Right atrium auricular region (tissue), 2 donors: ENCODE measurements around the gene SORBS1. TPM values are rescaled to one million over a fixed set of nuclear protein-coding genes. Genes with fewer than 3 reads are reported as not detected.

Experiments
- DNase-seq: peaks from one replicate; pipeline ENCODE4 v3.0.0-alpha.2; 2019; ENCODE audit warnings: low spot score
- H3K27ac ChIP-seq, 2 donors: fragments of 200-600 bp; sonication (generic); 1 replicate in 1 of 2; 2 replicates in 1 of 2; pipeline ENCODE4 v1.5.1; 2016 to 2019
- H3K27me3 ChIP-seq, 2 donors: fragments of 200-600 bp; sonication (generic); one replicate each; pipeline versions ENCODE4 v1.5.1 to v1.6.0; 2017 to 2019
- H3K36me3 ChIP-seq: fragments of 200-600 bp; sonication (generic); one replicate; pipeline ENCODE4 v1.5.1; 2016
- H3K4me1 ChIP-seq, 2 donors: fragments of 200-600 bp; sonication (generic); one replicate each; pipeline versions ENCODE4 v1.5.1 to v1.6.0; 2017 to 2019
- H3K4me3 ChIP-seq, 2 donors: fragments of 200-600 bp; sonication (generic); 1 replicate in 1 of 2; 2 replicates in 1 of 2; pipeline ENCODE4 v1.5.1; 2017 to 2019; ENCODE audit warnings: mild to moderate bottlenecking in 1 of 2, moderate library complexity in 1 of 2
- H3K9me3 ChIP-seq, 2 donors: fragments of 200-600 bp; sonication (generic); one replicate each; pipeline ENCODE4 v1.5.1; 2019
- CTCF ChIP-seq, 2 donors: fragments of 200-600 bp; sonication (generic); IDR thresholded peaks; one replicate each; pipeline ENCODE4 v1.5.1; 2019; ENCODE audit warnings: antibody characterized with exemption in 2 of 2
- total RNA-seq, 2 donors: library from RNA; depleted of rRNA; stranded (reverse); fragments of >200 nt; gene quantifications; one replicate each; pipeline ENCODE4 v1.1.0, GENCODE V29; 2016

Gene SORBS1
- total RNA-seq, 2 donors from 2014 or later, result 742 to 815 TPM

- DNase-seq, result no peak
- peak overlapping the region; percentile 85 to 95 for H3K27ac ChIP-seq
- peaks cover 17% of the 10 kb centered on the region for H3K36me3 ChIP-seq
- TF ChIP-seq CTCF (IDR thresholded peaks at IDR 0.05), result no peak
- H3K9me3 ChIP-seq, result no peaks in the 10 kb centered on the region
- peaks cover 0 to 96% of the 10 kb centered on the region in 2 donors for H3K4me1 ChIP-seq
- no peaks in the 10 kb centered on the region for H3K27me3 ChIP-seq
- H3K4me3 ChIP-seq, result no peak overlapping the region
These were observed 20.6 kb downstream of the SORBS1 start for GRCh38 chr10:95540514-95541052.

- H3K4me3 ChIP-seq, result no peak overlapping the region
- peak overlapping the region; percentile 85 to 95 for H3K27ac ChIP-seq
- no peaks in the 10 kb centered on the region for H3K27me3 ChIP-seq
- H3K9me3 ChIP-seq, result no peaks in the 10 kb centered on the region
- TF ChIP-seq CTCF (IDR thresholded peaks at IDR 0.05), result no peak
- peaks cover 17% of the 10 kb centered on the region for H3K36me3 ChIP-seq
- peaks cover 0 to 96% of the 10 kb centered on the region in 2 donors for H3K4me1 ChIP-seq
- no peak for DNase-seq
These were observed 21.4 kb downstream of the SORBS1 start for GRCh38 chr10:95539560-95540284.

DNA sequence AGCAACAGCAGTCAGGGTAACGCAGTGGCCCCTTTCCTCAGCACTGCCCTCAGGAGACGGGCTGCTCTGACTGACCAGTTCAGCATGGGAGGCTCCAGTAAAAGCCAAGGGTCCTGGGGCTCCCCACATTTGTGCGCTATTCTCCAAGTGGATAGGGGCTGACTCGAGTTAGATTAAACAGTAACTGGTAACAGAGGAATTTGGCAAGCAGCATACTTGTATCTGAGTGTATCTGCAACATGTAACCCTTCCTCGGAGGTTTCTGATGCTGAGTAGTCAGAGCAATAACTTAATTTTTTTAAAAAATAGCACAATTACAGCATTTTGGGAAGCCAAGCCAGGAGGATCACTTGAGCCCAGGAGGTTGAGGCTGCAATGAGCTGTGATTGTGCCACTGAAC is 22.8 kb downstream of the SORBS1 start:
- no peak overlapping the region for H3K4me3 ChIP-seq
- H3K36me3 ChIP-seq, result peaks cover 17% of the 10 kb centered on the region
- peak overlapping the region; percentile 85 to 95 for H3K27ac ChIP-seq
- no peak for DNase-seq
- peaks cover 0 to 97% of the 10 kb centered on the region in 2 donors for H3K4me1 ChIP-seq
- no peaks in the 10 kb centered on the region for H3K9me3 ChIP-seq
- no peaks in the 10 kb centered on the region for H3K27me3 ChIP-seq
- no peak for TF ChIP-seq CTCF (IDR thresholded peaks at IDR 0.05)

DNA sequence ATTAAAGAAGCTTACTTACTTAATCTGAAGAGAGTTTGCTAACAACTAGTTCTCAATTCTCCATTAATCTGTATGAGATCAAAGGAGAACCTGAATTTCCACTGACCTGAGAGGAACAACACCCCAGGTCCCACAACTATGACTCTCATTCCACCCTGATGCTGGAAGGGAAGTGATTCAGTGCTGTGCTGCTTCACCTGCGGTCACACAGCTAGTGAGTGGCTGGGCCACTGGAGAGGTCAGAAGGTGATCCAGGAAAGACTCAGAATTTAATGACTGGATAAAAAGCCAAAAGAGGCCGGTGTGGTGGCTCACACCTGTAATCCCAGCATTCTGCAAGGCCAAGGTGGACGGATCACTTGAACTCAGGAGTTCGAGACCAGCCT is 23.6 kb downstream of the SORBS1 start:
- Histone ChIP-seq H3K27me3 (no peaks in the 10 kb centered on the region), H3K36me3 (peaks cover 17% of the 10 kb centered on the region), H3K9me3 (no peaks in the 10 kb centered on the region), H3K4me1 (peaks cover 0 to 97% of the 10 kb centered on the region in 2 donors), H3K4me3 (no peak overlapping the region), H3K27ac (peak overlapping the region; percentile 85 to 95)
- DNase-seq, result no peak
- TF ChIP-seq CTCF (IDR thresholded peaks at IDR 0.05), result no peak

DNA sequence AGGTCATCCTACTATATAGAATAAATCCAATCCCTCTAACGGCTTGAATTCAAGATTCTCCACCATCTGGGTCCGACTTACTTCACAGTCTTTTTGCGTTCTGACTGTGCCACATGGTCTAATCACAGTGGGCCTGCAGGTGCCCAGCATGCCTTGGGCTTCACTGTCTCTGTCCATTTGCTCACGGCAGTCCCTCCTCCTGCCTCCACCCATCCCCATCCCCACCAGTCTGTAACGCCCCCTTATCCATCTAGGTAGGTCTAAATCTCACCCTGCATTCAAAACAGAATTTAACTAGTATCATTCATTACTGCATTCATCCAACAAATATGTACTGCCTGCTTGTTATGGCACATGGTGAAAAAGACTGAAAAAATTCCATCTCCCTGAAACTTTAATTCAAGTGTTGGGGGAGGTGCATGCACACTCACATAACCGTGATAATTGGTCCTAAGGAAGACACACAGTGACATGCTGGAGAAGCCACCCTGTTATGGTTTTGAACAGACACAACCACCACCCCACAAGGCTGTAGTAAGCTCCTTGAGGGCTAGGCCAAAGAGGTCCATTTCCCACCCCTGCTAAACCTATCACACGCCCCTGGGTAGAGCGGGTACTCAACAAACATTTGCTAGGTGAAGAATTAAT is 24.2 kb downstream of the SORBS1 start:
- Histone ChIP-seq H3K27ac (peak overlapping the region; percentile 85 to 95), H3K36me3 (peaks cover 17% of the 10 kb centered on the region), H3K9me3 (no peaks in the 10 kb centered on the region), H3K4me3 (no peak overlapping the region), H3K4me1 (peaks cover 0 to 97% of the 10 kb centered on the region in 2 donors), H3K27me3 (no peaks in the 10 kb centered on the region)
- TF ChIP-seq CTCF (IDR thresholded peaks at IDR 0.05), result no peak
- no peak for DNase-seq
